GM21381 (cell line): ENCODE measurements around the gene GPS1.

ENCODE experiments used
- ATAC-seq: cut with Tn5 transposase; IDR thresholded peaks from one replicate; pipeline ENCODE4 v1.9.1; 2021; ENCODE audit warnings: mild to moderate bottlenecking, moderate library complexity; ENCODE audit not compliant: unreplicated experiment

The GPS1 gene

DNA sequence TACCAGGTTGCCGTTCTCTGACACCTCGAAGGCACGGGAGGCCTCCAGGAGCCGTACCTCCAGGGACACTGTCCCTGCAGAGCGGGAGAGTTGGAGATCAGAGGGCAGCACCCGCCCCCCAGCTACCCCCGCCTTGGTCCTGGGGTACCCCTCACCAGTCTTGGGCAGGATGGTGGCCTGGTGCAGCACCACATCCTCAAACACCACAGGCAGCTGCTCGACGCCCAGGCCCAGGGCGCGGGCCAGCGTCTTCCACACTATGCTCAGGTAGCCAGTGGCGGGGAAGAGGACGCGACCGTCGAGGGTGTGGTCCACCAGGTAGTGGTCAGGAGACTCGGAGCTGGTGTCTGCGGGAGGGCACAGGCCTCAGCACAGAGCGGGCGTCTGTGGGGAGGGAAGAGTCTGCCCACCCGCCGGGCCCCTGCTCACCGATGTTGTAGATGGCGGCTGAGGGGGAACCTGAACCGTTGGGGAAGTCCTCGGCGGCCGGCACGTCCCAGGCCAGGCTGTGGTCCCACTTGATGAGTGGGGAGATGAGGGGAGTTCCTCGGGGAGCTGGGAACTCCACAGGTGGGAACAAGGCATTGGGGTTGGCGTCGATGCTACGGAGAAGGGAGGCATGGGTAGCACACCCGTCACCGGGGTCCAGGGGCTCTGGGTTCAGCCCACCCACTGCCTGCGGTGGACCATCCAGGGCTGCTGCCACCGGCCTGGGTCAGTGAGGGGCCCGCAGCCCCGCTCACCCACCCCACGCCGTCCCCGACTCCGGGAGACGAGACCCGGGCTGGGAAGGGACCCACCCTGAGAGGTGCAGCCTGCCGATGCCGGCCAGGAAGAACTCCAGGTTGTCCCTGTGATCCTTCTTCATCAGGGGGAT lies 36.5 kb downstream of the GPS1 start:
- no peak for ATAC-seq

DNA sequence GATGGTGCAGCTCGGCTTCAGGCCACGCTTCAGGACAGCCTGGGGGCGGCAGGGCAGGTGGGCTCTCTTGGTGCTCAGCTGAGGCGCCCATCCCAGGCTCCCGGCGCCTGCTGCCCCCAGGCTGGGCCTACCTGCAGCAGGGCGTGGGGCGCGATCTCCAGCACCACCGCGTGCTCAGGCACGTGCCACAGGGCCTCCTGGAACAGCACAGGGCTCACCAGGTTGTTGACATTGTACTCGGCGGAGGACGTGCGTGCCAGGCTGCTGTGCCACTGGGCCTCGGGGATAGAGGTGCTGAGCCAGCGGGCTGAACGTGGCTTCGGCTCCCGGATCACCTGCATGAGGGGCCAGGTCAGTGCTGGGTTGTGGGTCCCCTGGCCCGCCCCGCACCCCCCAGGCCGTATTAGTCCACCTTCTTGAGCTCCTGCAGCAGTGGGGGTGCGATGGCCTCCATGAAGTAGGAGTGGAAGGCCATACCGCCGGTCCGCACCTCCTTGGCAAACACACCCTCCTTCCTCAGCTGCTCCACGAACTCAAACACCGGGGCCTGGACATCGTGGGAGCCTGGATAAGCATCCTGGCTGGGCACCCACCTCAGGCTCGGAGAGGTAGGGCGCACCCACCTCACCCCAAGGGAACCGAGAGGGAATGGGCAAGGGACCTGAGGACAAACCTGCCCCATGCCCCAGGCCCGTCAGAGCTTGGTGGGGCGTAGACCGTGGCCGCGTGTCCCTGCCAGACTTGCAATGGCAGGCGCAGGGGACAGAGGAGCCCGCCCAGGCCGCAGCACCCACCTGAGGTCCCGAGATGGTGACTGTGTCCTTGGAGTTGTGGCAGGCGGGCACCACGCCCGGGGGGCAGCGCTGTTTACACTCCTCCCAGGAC lies 37.4 kb downstream of the GPS1 start:
- ATAC-seq, result no peak

DNA sequence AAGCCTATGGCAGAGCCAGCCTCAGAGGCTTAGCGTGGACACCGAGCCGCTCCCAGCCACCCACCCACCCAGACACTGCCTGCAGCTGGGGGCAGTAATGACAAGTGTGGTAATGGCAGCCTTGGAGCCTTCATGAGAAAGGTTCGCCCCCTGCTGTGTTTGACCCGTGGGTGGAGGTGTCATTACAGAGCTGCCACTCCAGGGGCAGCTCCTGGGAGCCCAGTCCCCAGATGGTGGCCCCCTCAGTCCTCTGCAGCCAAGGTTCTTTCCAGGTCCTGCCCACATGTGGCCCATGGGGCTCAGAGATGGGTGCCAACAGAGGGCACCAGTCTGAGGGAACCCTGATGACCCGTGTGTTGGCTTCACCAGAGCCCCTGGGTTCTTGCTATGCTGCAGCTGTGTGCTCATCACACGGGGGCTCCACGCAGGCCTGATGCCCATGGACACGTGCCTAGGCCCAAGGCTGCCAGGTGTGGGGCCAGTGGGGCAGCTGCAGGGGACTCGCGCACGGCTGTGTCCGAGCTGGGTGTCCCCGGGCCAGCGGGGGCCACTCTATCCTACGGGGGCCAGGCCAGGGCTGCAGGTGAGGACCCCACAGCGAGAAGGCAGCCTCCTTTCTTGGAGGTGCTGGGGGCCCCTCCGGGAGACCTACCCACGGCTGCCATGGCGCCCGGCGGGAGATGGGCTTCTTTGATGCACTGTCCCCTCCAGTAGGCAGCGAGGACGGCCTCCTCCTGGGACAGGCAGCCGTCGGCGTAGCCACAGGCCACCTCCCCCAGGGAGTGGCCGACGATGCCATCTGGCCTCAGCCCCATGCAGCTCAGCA lies 38.2 kb downstream of the GPS1 start:
- no peak for ATAC-seq

- ATAC-seq, result no peak
These were observed 39.0 kb downstream of the GPS1 start for GRCh38 chr17:82090549-82091263.

DNA sequence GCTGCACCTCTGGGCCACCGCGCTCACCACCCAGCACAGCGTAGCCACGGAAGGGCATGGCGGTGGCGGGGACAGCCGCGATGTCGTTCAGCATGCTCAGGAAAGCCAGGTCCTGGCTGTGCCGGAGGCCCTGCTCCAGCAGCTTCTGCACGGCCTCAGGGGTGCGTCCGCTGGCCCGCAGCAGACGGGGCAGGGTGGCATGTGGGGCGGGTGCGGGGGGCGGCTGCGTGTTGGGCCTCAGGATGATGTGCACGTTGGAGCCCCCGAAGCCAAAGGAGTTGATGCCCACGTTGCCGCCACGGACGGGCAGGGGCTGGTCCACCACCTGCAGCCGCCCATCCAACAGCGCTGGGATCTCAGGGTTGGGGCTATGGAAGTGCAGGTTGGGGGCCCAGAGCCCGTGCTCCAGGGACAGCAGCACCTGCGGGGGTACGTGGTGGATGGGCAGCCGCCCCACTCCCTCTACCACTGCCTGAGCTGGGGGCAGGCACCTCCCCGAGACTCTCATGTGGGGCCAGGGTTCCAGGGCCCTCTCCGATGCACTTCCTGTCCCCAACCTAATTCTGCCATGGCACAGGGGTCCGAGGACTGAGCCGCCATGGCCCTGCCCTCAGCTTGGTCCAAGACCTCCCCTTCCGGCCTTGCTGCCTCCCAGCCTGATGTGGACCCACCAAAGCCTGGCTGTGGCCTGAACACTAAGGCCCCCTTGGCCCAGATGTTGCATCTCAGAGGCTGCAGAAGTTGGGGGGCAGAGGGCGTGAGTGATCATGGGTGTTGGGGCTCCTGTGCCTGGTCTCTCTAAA lies 39.8 kb downstream of the GPS1 start:
- no peak for ATAC-seq

DNA sequence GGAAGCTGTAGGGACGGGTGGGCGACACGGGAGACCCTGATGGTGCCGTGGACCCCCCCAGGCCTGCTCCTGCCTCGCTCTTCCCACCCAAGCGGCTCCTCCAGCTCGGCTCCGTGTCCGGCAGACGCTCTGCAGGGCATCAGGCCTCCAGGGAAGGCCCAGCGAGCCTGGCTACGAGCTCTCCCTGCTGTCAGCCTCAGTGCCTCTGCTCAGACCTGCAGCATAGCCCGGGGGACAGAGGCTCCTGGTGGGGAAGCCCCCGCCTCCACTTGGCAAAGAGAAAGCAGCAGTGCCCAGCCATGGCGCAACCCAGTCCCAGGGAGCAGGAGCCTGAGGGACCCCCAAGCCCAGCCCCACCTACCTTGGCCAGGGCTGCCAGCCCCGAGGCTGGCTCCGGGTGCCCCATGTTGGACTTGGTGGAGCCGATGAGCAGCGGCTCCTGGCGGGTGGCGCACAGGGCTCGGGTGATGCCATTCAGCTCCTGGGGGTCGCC lies 40.4 kb downstream of the GPS1 start:
- no peak for ATAC-seq

- ATAC-seq, result no peak
These were observed 40.9 kb downstream of the GPS1 start for GRCh38 chr17:82092628-82092994.

GRCh38 chr17:82092995-82093751 lies 41.5 kb downstream of the GPS1 start:
- no peak for ATAC-seq

GRCh38 chr17:82094931-82095776 lies 43.5 kb downstream of the GPS1 start:
- ATAC-seq, result no peak

DNA sequence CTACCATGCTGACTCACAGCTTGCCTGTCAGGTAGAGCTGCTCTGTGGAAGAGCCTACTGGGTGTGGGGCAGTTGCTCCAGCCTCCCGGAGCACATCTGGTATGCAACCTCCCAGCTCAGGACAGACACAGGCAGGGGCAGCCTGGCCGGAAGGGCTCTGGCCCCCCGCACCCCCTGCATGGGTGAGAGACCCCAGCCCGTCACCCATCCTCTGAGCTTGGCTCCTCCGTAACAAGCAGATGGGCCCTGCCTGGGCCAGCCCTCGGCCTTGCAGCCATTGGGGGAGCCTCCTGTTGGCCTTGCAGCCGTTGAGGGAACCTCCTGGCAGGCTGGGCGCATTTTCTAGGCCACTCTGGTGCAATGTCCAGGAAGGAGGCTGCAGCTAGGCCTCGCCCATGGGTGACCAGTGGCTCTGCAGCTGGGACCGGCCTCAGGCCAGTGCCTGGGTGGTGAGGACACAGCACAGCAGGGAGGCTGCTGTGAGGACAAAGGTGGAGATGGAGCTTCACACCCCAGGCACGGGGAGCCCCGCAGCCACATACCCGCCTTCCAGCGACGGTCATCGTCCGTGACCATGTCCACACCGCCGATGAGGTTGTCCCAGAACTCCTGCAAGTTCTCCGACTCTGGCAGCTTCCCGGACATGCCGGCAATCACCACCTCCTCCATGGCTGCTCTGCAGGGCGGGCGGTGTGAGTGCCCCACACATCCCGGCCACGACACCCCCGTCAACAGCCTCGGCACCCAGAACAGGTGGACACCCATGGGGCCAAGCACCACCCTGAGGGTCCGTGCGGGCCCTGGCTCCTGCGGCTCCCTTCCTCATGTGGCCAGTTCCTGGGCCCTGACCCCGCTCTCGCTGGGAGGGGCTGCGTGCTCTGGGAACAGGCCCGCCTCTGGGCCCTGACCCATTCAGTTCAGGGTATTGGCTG lies 44.3 kb downstream of the GPS1 start:
- no peak for ATAC-seq

- ATAC-seq, result no peak
These were observed 45.0 kb downstream of the GPS1 start for GRCh38 chr17:82096709-82097183.

- ATAC-seq, result peak; percentile 2
These were observed 45.7 kb downstream of the GPS1 start for GRCh38 chr17:82097184-82097918.

GRCh38 chr17:82097919-82098168 lies 46.1 kb downstream of the GPS1 start:
- no peak for ATAC-seq

DNA sequence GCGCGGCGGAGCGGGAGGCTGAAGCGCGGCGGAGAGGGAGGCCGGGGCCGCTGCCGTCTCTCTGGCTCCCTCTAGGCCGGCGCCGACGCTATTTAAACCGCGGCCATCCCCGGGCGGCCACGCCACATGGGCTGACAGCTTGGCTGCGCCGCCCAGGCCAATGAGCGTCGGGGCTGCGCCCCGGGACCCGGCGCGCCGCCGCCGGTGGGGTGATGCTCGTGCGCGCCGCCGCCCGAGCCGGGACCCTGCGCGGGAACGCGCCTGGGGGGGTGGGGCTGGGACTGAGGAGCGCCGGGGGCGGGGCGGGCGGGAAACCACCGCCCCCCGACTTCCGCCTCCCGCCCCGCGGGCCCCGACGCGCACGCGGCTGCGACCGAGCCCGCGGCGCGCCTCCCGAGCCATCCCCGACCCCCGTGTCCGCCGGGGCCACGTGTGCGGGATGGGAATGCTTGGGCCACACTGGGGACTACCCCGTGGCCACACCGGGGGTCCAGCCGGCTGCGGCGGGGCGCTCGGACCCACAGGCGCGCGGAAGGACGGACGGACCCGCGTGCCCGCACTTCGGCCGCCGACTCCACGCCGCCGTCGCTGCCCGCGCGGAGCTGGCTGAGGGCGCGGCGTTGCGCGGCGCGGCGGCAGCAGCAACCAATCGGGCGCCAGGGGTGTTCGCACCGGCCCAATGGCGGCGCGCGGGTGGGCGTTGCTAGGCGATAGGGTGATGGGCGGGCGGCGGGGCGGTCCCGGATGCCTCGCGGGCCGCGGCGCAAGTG lies 46.7 kb downstream of the GPS1 start, which contains the start of gene FASN:
TSS of gene FASN (minus strand) at position 68 of the 770 bp plus-strand sequence. CDS start 1,791 bp downstream, outside the sequence.
- ATAC-seq, result peak; percentile 61
